Osteoblast (primary cell): ENCODE measurements around the gene DVL1. TPM values are rescaled to one million over a fixed set of nuclear protein-coding genes. Genes with fewer than 3 reads are reported as not detected.
A peak's percentile ranks its signal among the peaks of the same experiment; 100 is the strongest.

Experiments used
- DNase-seq: peaks from one replicate; pipeline ENCODE4 v3.0.0; 2011; ENCODE audit warnings: low spot score, mixed read lengths; ENCODE audit not compliant: insufficient read length; ENCODE audit errors: missing footprints
- H2AFZ ChIP-seq: 2 replicates; pipeline ENCODE4 v1.6.0; 2011; ENCODE audit warnings: mild to moderate bottlenecking, low read length
- H3K27ac ChIP-seq: 2 replicates; pipeline ENCODE4 v1.5.1; 2011; ENCODE audit warnings: mild to moderate bottlenecking, low read depth, low read length, moderate library complexity
- H3K27me3 ChIP-seq: 2 replicates; pipeline ENCODE4 v1.6.0; 2012; ENCODE audit warnings: mild to moderate bottlenecking, control low read depth, inconsistent platforms, low read length, moderate library complexity; ENCODE audit not compliant: insufficient read depth
- H3K36me3 ChIP-seq: 2 replicates; pipeline ENCODE4 v1.5.1; 2011; ENCODE audit warnings: mild to moderate bottlenecking, low read length, control low read depth, moderate library complexity; ENCODE audit not compliant: insufficient read depth
- H3K4me1 ChIP-seq: 2 replicates; pipeline ENCODE4 v1.5.1; 2011; ENCODE audit warnings: mild to moderate bottlenecking, low read length, control low read depth, moderate library complexity; ENCODE audit not compliant: insufficient read depth
- H3K4me2 ChIP-seq: 2 replicates; pipeline ENCODE4 v1.6.0; 2011; ENCODE audit warnings: mild to moderate bottlenecking, low read length; ENCODE audit not compliant: insufficient read depth
- H3K4me3 ChIP-seq: fragments of 200-600 bp; sonication (generic); 3 replicates; pipeline ENCODE4 v1.5.1; 2012; ENCODE audit warnings: mild to moderate bottlenecking, low read length, inconsistent platforms; ENCODE audit not compliant: insufficient read depth
- H3K79me2 ChIP-seq: 2 replicates; pipeline ENCODE4 v1.6.0; 2012; ENCODE audit warnings: mild to moderate bottlenecking, low read length, control low read depth, inconsistent platforms; ENCODE audit not compliant: insufficient read depth
- H3K9me3 ChIP-seq: 2 replicates; pipeline ENCODE4 v1.5.1; 2011; ENCODE audit warnings: low read depth, low read length, control low read depth
- H4K20me1 ChIP-seq: 2 replicates; pipeline ENCODE4 v1.6.0; 2012; ENCODE audit warnings: mild to moderate bottlenecking, low read length, control low read depth; ENCODE audit not compliant: insufficient read depth
- total RNA-seq: library from RNA; depleted of rRNA; stranded (reverse); fragments of >200 nt; gene quantifications from 2 replicates; pipeline ENCODE4 v1.2.3, GENCODE V29; 2012
- TF ChIP-seq, protein P1 (sequence below): IDR thresholded peaks from 2 replicates; pipeline ENCODE4 v1.5.1; 2011; ENCODE audit warnings: mild to moderate bottlenecking, low read depth, low read length, moderate library complexity; ENCODE audit errors: extremely low read depth

DVL1 gene
- total RNA-seq, 1 donor = 73.5 TPM

DNA sequence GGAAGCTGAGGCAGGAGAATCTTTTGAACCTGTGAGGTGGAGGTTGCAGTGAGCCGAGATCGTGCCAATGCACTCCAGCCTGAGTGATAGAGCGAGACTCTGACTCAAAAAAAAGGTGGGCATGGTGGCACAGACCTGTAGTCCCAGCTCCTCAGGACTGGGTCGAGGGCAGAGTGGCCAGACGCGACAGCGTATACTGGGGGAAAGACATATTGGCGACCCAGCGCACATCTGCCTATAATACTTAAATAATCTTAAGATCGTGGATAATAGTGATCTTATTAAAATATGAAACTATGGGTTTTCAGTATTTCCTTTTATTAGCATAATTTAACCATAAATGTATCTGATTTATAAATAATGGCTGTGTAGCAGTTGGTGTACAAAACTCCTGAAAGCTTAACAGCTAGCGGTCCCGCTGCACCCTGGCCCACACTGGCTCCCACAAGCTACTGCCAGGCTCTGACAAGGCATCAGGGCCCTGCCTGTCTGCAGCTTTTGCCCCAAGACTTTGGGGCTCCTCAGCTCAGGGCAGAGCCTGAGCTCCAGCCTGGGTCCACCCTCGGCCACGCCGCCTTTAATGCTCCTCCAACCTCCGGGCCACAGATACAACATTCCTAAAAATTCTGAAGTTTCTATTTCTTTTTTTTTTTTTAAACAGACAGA is 28.5 kb upstream of the DVL1 start:
- H4K20me1 ChIP-seq = peaks cover 6% of the 10 kb centered on the region
- peak; percentile 67 for DNase-seq
- no peak overlapping the region for H3K4me2 ChIP-seq
- no peaks in the 10 kb centered on the region for H3K9me3 ChIP-seq
- H2AFZ ChIP-seq = no peak overlapping the region
- H3K36me3 ChIP-seq = peaks cover 6% of the 10 kb centered on the region
- no peaks in the 10 kb centered on the region for H3K27me3 ChIP-seq
- no peak overlapping the region for H3K27ac ChIP-seq
- peaks cover 9% of the 10 kb centered on the region for H3K4me1 ChIP-seq
- TF ChIP-seq, protein P1, sequence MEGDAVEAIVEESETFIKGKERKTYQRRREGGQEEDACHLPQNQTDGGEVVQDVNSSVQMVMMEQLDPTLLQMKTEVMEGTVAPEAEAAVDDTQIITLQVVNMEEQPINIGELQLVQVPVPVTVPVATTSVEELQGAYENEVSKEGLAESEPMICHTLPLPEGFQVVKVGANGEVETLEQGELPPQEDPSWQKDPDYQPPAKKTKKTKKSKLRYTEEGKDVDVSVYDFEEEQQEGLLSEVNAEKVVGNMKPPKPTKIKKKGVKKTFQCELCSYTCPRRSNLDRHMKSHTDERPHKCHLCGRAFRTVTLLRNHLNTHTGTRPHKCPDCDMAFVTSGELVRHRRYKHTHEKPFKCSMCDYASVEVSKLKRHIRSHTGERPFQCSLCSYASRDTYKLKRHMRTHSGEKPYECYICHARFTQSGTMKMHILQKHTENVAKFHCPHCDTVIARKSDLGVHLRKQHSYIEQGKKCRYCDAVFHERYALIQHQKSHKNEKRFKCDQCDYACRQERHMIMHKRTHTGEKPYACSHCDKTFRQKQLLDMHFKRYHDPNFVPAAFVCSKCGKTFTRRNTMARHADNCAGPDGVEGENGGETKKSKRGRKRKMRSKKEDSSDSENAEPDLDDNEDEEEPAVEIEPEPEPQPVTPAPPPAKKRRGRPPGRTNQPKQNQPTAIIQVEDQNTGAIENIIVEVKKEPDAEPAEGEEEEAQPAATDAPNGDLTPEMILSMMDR = no peak
- H3K79me2 ChIP-seq = peaks cover 32% of the 10 kb centered on the region
- H3K4me3 ChIP-seq = no peak overlapping the region

DNA sequence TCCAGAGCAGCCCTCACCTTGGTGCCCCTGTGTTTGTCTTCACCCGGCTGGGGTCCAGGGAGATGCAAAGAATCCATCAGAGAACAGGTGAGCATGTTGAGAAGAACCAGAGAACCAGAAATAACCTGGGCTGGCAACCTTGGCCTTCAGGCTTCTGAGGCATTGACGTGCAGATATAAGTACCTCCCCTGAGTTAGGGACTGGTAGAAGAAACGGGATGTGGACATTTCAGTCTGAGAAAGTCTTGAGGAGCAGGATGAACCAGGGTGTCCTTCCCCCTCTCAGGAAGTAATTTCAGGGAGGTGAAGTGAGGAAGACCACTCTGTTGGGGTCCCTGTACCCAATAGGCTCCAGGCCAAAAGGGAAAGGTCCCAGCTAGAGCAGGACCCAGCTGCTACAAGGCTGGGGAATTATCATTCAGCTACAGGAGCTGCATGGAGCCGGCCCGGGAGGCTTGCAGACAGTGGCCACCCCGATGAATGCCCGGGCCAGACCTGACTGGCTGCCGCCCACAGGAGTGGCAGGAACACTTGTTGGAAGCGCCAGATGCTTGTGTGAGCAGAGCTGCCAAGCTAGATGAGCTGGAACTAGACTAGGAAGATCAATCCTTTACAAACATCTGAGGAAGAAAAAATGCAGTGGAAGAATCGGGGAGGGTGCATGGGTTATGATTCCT is 27.5 kb upstream of the DVL1 start:
- peaks cover 6% of the 10 kb centered on the region for H3K36me3 ChIP-seq
- H2AFZ ChIP-seq = no peak overlapping the region
- peak overlapping the region; percentile 64 for H3K27ac ChIP-seq
- H3K4me3 ChIP-seq = no peak overlapping the region
- TF ChIP-seq, protein P1 = no peak
- peaks cover 12% of the 10 kb centered on the region for H3K4me1 ChIP-seq
- peaks cover 34% of the 10 kb centered on the region for H3K79me2 ChIP-seq
- DNase-seq = peak; percentile 71
- H3K4me2 ChIP-seq = peak overlapping the region; percentile 46
- no peaks in the 10 kb centered on the region for H3K9me3 ChIP-seq
- peaks cover 14% of the 10 kb centered on the region for H4K20me1 ChIP-seq
- no peaks in the 10 kb centered on the region for H3K27me3 ChIP-seq

- H3K79me2 ChIP-seq = peaks cover 32% of the 10 kb centered on the region
- H3K27me3 ChIP-seq = no peaks in the 10 kb centered on the region
- peak within 1 kb of the TSS; percentile 73 for H3K27ac ChIP-seq
- DNase-seq = peak; percentile 100
- no peaks in the 10 kb centered on the region for H3K9me3 ChIP-seq
- TF ChIP-seq, protein P1 = no peak
- H3K4me3 ChIP-seq = peak within 1 kb of the TSS; percentile 92
- peak within 1 kb of the TSS; percentile 92 for H3K4me2 ChIP-seq
- H4K20me1 ChIP-seq = peaks cover 17% of the 10 kb centered on the region
- H3K36me3 ChIP-seq = peaks cover 6% of the 10 kb centered on the region
- peak within 1 kb of the TSS; percentile 5 for H2AFZ ChIP-seq
- peaks cover 25% of the 10 kb centered on the region for H3K4me1 ChIP-seq
Observed at GRCh38 chr1:1374929-1375662, 25.9 kb upstream of the DVL1 start, which contains the start of gene AURKAIP1. Gene AURKAIP1, minus strand, starts transcription at chr1:1375207. Its CDS starts 451 bp downstream, at chr1:1374756.

- peaks cover 6% of the 10 kb centered on the region for H3K36me3 ChIP-seq
- peaks cover 25% of the 10 kb centered on the region for H3K4me1 ChIP-seq
- H3K4me2 ChIP-seq = peak overlapping the region; percentile 92
- H2AFZ ChIP-seq = no peak overlapping the region
- TF ChIP-seq, protein P1 = no peak
- H3K79me2 ChIP-seq = peaks cover 32% of the 10 kb centered on the region
- DNase-seq = peak; percentile 65
- no peaks in the 10 kb centered on the region for H3K27me3 ChIP-seq
- peaks cover 17% of the 10 kb centered on the region for H4K20me1 ChIP-seq
- peak overlapping the region; percentile 92 for H3K4me3 ChIP-seq
- H3K9me3 ChIP-seq = no peaks in the 10 kb centered on the region
- H3K27ac ChIP-seq = peak overlapping the region; percentile 73
Observed at GRCh38 chr1:1374589-1374928, 25.3 kb upstream of the DVL1 start.
